ENCODE data around the gene SNRNP40. TPM values are rescaled to one million over a fixed set of nuclear protein-coding genes. Genes with fewer than 3 reads are reported as not detected.

The SNRNP40 gene
- total and polyA plus RNA-seq, 2 of the 13 experiments (the other 11 are each of a cell fraction or from before 2014, with no cell fraction given): 51.0 to 147 TPM

GRCh38 chr1:31300193-31300592 lies 3.6 kb upstream of the SNRNP40 start (continued):
- TF ChIP-seq HNF4A (CRISPR knock-in tag; IDR thresholded peaks at IDR 0.05) (no peak), TAF15 (IDR thresholded peaks at IDR 0.05; ENCODE audit: low read depth, low read length, poor library complexity, severe bottlenecking) (no peak), NCOA5 (CRISPR knock-in tag; IDR thresholded peaks at IDR 0.05) (no peak), ZNF605 (CRISPR knock-in tag; IDR thresholded peaks at IDR 0.05) (no peak), ZNF333 (CRISPR knock-in tag; IDR thresholded peaks at IDR 0.05; ENCODE audit: borderline replicate concordance) (no peak), ZNF816 (CRISPR knock-in tag; IDR thresholded peaks at IDR 0.05; ENCODE audit: borderline replicate concordance) (no peak), ZNF235 (CRISPR knock-in tag; IDR thresholded peaks at IDR 0.05; ENCODE audit: borderline replicate concordance) (no peak), ZBTB40 (IDR thresholded peaks at IDR 0.05) (no peak), ZBTB40 (CRISPR knock-in tag; IDR thresholded peaks at IDR 0.05) (no peak)

Measured in HepG2 (cell line).